Suppressor macrophage (primary cell): ENCODE results near the gene HSP90AB1.

Experiments
- DNase-seq, 4 experiments: peaks; one replicate each; pipeline ENCODE4 v3.0.0-alpha.2; 2020 to 2022
- total RNA-seq, 17 experiments: gene quantifications; one replicate each; lab custom pipeline; 2026; ENCODE audit warnings: mixed read lengths in 6 of 17, inconsistent platforms in 3 of 17; lab: John Stamatoyannopoulos, UW

HSP90AB1 gene
- total RNA-seq, result 353 to 968 (median 752) reads per million in 17 experiments

- peak; percentile 94 to 97 (median 96) for DNase-seq
Observed at GRCh38 chr6:44246663-44247337, at the start of gene HSP90AB1. Gene HSP90AB1, plus strand, starts transcription at chr6:44247101. Its CDS starts 1,529 bp downstream, at chr6:44248630.

GRCh38 chr6:44198684-44199083, 48.2 kb upstream of the HSP90AB1 start:
- no peak for DNase-seq

GRCh38 chr6:44199883-44200282, 47.0 kb upstream of the HSP90AB1 start:
- no peak for DNase-seq

- DNase-seq, result no peak
Observed at GRCh38 chr6:44201200-44201599, 45.7 kb upstream of the HSP90AB1 start.

GRCh38 chr6:44201638-44202303, 45.1 kb upstream of the HSP90AB1 start:
- no peak for DNase-seq

GRCh38 chr6:44202332-44202971, 44.4 kb upstream of the HSP90AB1 start:
- DNase-seq, result no peak

- DNase-seq, result no peak
Observed at GRCh38 chr6:44202972-44203750, 43.7 kb upstream of the HSP90AB1 start.

DNA sequence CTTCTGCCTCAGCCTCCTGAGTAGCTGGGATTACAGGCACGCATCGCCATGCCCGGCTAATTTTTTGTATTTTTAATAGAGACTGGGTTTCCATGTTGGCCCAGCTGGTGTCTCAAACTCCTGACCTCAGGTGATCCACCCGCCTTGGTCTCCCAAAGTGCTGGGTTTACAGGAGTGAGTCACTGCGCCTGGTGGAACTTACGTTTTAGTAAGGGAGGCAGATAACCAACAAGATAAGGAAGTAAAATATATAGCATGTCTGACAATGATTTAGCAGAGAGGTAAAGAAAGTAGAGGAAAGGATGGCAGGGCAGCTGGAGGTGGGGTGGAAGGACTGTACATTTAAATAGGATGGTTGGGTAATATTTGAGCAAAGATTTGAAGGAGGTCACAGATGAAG, 42.9 kb upstream of the HSP90AB1 start:
- no peak for DNase-seq

GRCh38 chr6:44207966-44208365, 38.9 kb upstream of the HSP90AB1 start:
- no peak for DNase-seq

DNA sequence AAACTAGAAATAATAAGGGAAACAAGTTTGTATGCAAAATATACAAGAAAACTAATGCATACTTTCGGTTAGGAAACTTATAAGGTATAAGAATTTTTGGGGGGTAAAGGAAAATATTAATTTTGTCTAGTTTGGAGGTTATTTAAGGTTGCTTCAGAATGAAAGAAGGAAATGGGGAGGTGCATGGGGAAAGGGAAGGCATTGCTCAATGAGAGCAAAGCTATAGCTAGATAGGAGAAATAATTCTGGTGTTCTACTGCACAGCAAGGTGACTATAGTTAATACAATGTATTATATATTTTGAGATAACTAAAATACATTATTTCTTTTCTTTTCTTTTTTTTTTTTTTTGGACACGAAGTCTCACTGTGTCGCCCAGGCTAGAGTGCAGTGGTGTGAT, 35.6 kb upstream of the HSP90AB1 start:
- peak in 2 of 4 experiments; percentile 51 to 53 for DNase-seq

DNA sequence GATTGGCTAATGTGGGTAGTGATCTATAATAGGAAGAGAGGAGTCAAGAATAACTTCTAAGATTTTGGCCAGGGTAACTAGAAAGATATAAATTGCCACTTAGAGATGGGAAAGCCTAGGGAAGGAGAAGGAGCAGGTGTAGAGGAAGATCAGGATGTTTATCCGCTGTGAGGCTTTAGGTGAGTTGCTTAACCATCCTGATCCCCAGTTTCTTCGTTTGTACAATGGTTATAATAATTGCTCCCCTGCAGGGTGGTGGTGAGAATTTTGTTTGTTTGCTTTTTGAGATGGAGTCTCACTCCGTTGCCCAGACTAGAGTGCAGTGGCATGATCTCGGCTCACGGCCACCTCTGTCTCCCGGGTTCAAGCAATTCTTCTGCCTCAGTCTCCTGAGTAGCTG, 32.6 kb upstream of the HSP90AB1 start:
- no peak for DNase-seq

GRCh38 chr6:44216677-44217331, 30.1 kb upstream of the HSP90AB1 start, which contains the start of gene MYMX:
Gene MYMX, plus strand, starts transcription at chr6:44216926. Its CDS starts 546 bp downstream, at chr6:44217472.
- no peak for DNase-seq

- DNase-seq, result no peak
Observed at GRCh38 chr6:44217332-44218143, 29.4 kb upstream of the HSP90AB1 start.

GRCh38 chr6:44219053-44219814, 27.7 kb upstream of the HSP90AB1 start:
- peak; percentile 59 to 83 (median 72) for DNase-seq

DNA sequence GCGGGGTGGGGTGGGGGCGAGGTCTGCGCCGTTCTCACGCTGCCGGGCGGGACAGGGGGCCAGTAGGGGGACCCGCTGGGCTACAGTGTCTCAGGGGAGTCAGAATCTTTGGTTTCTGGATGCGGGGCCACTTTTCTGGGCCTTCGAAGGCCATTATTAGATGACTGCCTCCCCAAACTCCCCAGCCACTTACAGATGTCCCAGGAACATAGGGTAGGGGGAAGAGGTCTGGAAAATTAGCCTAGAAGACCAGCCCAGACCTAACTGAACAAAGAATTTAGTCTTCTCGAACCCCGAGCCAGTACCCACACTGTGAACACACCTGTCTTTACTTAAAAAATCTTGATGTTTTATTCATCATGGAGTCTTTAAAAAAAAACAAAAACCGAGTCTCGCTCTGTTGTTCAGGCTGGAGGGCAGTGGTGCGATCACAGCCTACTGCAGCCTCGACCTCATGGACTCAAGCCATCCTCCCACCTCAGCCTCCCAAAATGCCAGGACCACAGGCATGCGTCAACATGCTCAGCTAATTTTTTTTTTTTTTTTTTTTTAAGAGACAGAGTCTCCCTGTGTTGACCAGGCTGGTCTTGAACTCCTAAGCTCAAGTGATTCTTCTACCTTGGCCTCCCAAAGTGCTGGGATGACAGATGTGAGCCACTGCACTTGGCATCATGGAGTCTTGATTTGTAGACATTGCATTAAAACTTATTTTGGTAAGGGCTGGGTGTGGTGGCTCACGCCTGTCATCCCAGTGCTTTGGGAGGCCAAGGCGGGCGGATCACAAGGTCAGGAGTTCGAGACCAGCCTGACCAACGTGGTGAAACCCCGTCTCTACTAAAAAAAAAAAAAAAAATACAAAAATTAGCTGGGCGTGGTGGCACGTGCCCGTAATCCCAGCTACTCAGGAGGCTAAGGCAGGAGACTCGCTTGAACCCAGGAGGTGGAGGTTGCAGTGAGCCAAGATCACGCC, 26.8 kb upstream of the HSP90AB1 start:
- DNase-seq, result no peak

- DNase-seq, result no peak
Observed at GRCh38 chr6:44220913-44221290, 26.0 kb upstream of the HSP90AB1 start.

- DNase-seq, result peak; percentile 80 to 89 (median 84)
Observed at GRCh38 chr6:44221291-44221960, 25.5 kb upstream of the HSP90AB1 start.

GRCh38 chr6:44221961-44222335, 25.0 kb upstream of the HSP90AB1 start:
- no peak for DNase-seq
